SK-N-SH (cell line): Measurements from ENCODE around the gene DENND10. TPM values are rescaled to one million over a fixed set of nuclear protein-coding genes. Genes with fewer than 3 reads are reported as not detected.

Experiments used
- CTCF ChIA-PET: fragments of 300-600, 350-600 bp; formaldehyde crosslinking; extraction: SDS; loops from one replicate; lab custom pipeline; 2021; lab: Yijun Ruan, JAX
- POLR2A ChIA-PET: fragments of 350-600 bp; sonication (Branson Sonifier 250); formaldehyde crosslinking; extraction: SDS; loops from one replicate; lab custom pipeline; 2020; ENCODE audit warnings: antibody characterized with exemption, inconsistent platforms; lab: Yijun Ruan, JAX
- DNase-seq: peaks from one replicate; pipeline ENCODE4 v3.0.0; 2012
- H2AFZ ChIP-seq: fragments of 200-600 bp; sonication (generic); 2 replicates; pipeline ENCODE4 v1.8.1; 2016; ENCODE audit warnings: antibody characterized with exemption, mild to moderate bottlenecking, low read depth
- H3F3A ChIP-seq: fragments of 200-600 bp; sonication (generic); replicated peaks from 2 replicates; pipeline ENCODE3; 2016; ENCODE audit warnings: antibody characterized with exemption, mild to moderate bottlenecking; ENCODE audit not compliant: insufficient read depth
- H3K27ac ChIP-seq, 2 experiments: fragments of 200-500 bp in 1 of 2; fragments of 200-600 bp in 1 of 2; sonication (Bioruptor generic) in 1 of 2; sonication (generic), shearing (Covaris generic) in 1 of 2; 2 replicates each; pipeline versions ENCODE4 v1.5.1 to v1.6.1; 2014 to 2016; ENCODE audit warnings: low read depth in 2 of 2, inconsistent platforms in 1 of 2, low read length in 1 of 2, mild to moderate bottlenecking in 1 of 2, mixed read lengths in 1 of 2
- H3K27me3 ChIP-seq: fragments of 200-600 bp; sonication (generic), shearing (Covaris generic); 2 replicates; pipeline ENCODE4 v1.6.1; 2016; ENCODE audit warnings: mixed run types; ENCODE audit not compliant: insufficient read depth
- H3K36me3 ChIP-seq, 2 experiments: fragments of 200-500 bp in 1 of 2; fragments of 200-600 bp in 1 of 2; sonication (Bioruptor generic) in 1 of 2; sonication (generic) in 1 of 2; replicated peaks in 1 of 2; 2 replicates each; pipeline versions ENCODE3 to v1.5.1; 2014 to 2016; ENCODE audit warnings: low read length in 1 of 2, mild to moderate bottlenecking in 1 of 2; ENCODE audit not compliant: insufficient read depth in 2 of 2, control insufficient read depth in 1 of 2
- H3K4me1 ChIP-seq, 2 experiments: fragments of 200-500 bp in 1 of 2; fragments of 200-600 bp in 1 of 2; sonication (Bioruptor generic) in 1 of 2; sonication (generic), shearing (Covaris generic) in 1 of 2; 2 replicates each; pipeline versions ENCODE4 v1.5.1 to v1.6.1; 2014 to 2016; ENCODE audit warnings: low read depth in 1 of 2, low read length in 1 of 2, mixed run types in 1 of 2; ENCODE audit not compliant: insufficient read depth in 2 of 2, control insufficient read depth in 1 of 2
- H3K4me2 ChIP-seq: fragments of 200-600 bp; sonication (generic), shearing (Covaris generic); 2 replicates; pipeline ENCODE4 v1.6.1; 2017; ENCODE audit warnings: mixed run types
- H3K4me3 ChIP-seq, 2 experiments: fragments of 200-500 bp in 1 of 2; fragments of 200-600 bp in 1 of 2; sonication (Bioruptor generic) in 1 of 2; sonication (generic), shearing (Covaris generic) in 1 of 2; 2 replicates each; pipeline versions ENCODE4 v1.5.1 to v1.8.1; 2014 to 2016; ENCODE audit warnings: low read depth in 2 of 2, inconsistent platforms in 1 of 2, low read length in 1 of 2, mild to moderate bottlenecking in 1 of 2, mixed read lengths in 1 of 2, moderate library complexity in 1 of 2
- H3K79me2 ChIP-seq: fragments of 200-600 bp; sonication (generic); 2 replicates; pipeline ENCODE4 v1.8.1; 2017; ENCODE audit warnings: mild to moderate bottlenecking; ENCODE audit not compliant: insufficient read depth
- H3K9ac ChIP-seq: fragments of 200-600 bp; sonication (generic); 2 replicates; pipeline ENCODE4 v1.6.1; 2017; ENCODE audit warnings: mixed run types
- H3K9me2 ChIP-seq: fragments of 200-600 bp; sonication (generic); 2 replicates; pipeline ENCODE4 v1.6.1; 2017; ENCODE audit warnings: mixed run types
- H3K9me3 ChIP-seq: fragments of 200-600 bp; sonication (generic); 2 replicates; pipeline ENCODE4 v1.6.1; 2017; ENCODE audit warnings: mixed run types, mild to moderate bottlenecking, moderate library complexity
- H4K20me1 ChIP-seq: fragments of 200-600 bp; sonication (generic); 2 replicates; pipeline ENCODE4 v1.6.1; 2017; ENCODE audit warnings: mild to moderate bottlenecking, mixed run types; ENCODE audit not compliant: insufficient read depth
- ELF1 ChIP-seq: IDR thresholded peaks from 2 replicates; pipeline ENCODE4 v1.4.0; 2012
- EP300 ChIP-seq, 2 experiments: IDR thresholded peaks; 2 replicates each; pipeline versions ENCODE4 v1.4.0 to v1.6.1; 2012; ENCODE audit warnings: borderline replicate concordance in 1 of 2, low read depth in 1 of 2, low read length in 1 of 2
- EZH2phosphoT487 ChIP-seq: fragments of 200-600 bp; sonication (generic); IDR thresholded peaks from 2 replicates; pipeline ENCODE4 v1.6.1; 2017; ENCODE audit warnings: low read depth, mixed run types, mild to moderate bottlenecking, antibody characterized with exemption, moderate library complexity, borderline replicate concordance
- FOXJ3 ChIP-seq: sonication (generic); formaldehyde crosslinking; IDR thresholded peaks from 2 replicates; pipeline ENCODE4 v1.5.1; 2020; ENCODE audit warnings: mild to moderate bottlenecking, missing genetic modification reagents
- FOXM1 ChIP-seq: IDR thresholded peaks from 2 replicates; pipeline ENCODE4 v1.4.0; 2012; ENCODE audit warnings: low read depth, mild to moderate bottlenecking
- GABPA ChIP-seq: IDR thresholded peaks from 2 replicates; pipeline ENCODE4 v1.4.0; 2012; ENCODE audit warnings: low read depth, mild to moderate bottlenecking
- JUND ChIP-seq: IDR thresholded peaks from 2 replicates; pipeline ENCODE4 v1.4.0; 2012
- MEF2A ChIP-seq: IDR thresholded peaks from 2 replicates; pipeline ENCODE4 v1.4.0; 2012; ENCODE audit warnings: low read depth, borderline replicate concordance
- MXI1 ChIP-seq: IDR thresholded peaks from 2 replicates; pipeline ENCODE4 v1.6.1; 2012; ENCODE audit warnings: mild to moderate bottlenecking, low read depth, low read length, improper control_type of control experiment
- NFIC ChIP-seq: IDR thresholded peaks from 2 replicates; pipeline ENCODE4 v1.4.0; 2012; ENCODE audit warnings: borderline replicate concordance
- NRF1 ChIP-seq: IDR thresholded peaks from 2 replicates; pipeline ENCODE4 v1.6.1; 2012; ENCODE audit warnings: low read depth, mild to moderate bottlenecking, low read length
- POLR2AphosphoS5 ChIP-seq: IDR thresholded peaks from 2 replicates; pipeline ENCODE4 v1.6.1; 2012; ENCODE audit warnings: low read depth, low read length
- RAD21 ChIP-seq: IDR thresholded peaks from 2 replicates; pipeline ENCODE4 v1.6.1; 2012; ENCODE audit warnings: mild to moderate bottlenecking, low read length
- RCOR1 ChIP-seq: fragments of 150-350 bp; IDR thresholded peaks from 2 replicates; pipeline ENCODE4 v1.6.1; 2017; ENCODE audit warnings: antibody characterized with exemption, low read length
- RFX5 ChIP-seq: IDR thresholded peaks from 2 replicates; pipeline ENCODE4 v1.6.1; 2012; ENCODE audit warnings: mild to moderate bottlenecking, improper control_type of control experiment, low read length
- RXRA ChIP-seq: IDR thresholded peaks from 2 replicates; pipeline ENCODE4 v1.4.0; 2012; ENCODE audit warnings: low read depth, mild to moderate bottlenecking, borderline replicate concordance
- SMC3 ChIP-seq: IDR thresholded peaks from 2 replicates; pipeline ENCODE4 v1.6.1; 2012; ENCODE audit warnings: low read depth, low read length, improper control_type of control experiment
- TEAD4 ChIP-seq: IDR thresholded peaks from 2 replicates; pipeline ENCODE4 v1.4.0; 2012; ENCODE audit warnings: mild to moderate bottlenecking, borderline replicate concordance; ENCODE audit not compliant: insufficient read depth
- YY1 ChIP-seq: IDR thresholded peaks from 2 replicates; pipeline ENCODE4 v1.4.0; 2012; ENCODE audit warnings: low read depth, mild to moderate bottlenecking
- WGBS: methylation state at CpG from one replicate; pipeline ENCODE4 v1.1.6; 2017; ENCODE audit warnings: low lambda C conversion rate; 5-methylcytosine and 5-hydroxymethylcytosine counted together
- polyA plus RNA-seq, 3 experiments: library from polyadenylated mRNA; depleted of rRNA; stranded (reverse); fragments of >200 nt; gene quantifications; 2 replicates each; pipeline ENCODE4 v1.2.3, GENCODE V29; 2012
- TF ChIP-seq, protein P1 (sequence below): IDR thresholded peaks from 2 replicates; pipeline ENCODE4 v1.4.0; 2012; ENCODE audit warnings: low read depth
- TF ChIP-seq, protein P2 (sequence below): IDR thresholded peaks from 2 replicates; pipeline ENCODE4 v1.4.0; 2012; ENCODE audit warnings: low read depth, borderline replicate concordance
- TF ChIP-seq, protein P3 (sequence below): fragments of 150-350 bp; IDR thresholded peaks from 2 replicates; pipeline ENCODE4 v1.6.1; 2016; ENCODE audit warnings: mild to moderate bottlenecking, low read depth, low read length
- TF ChIP-seq, protein P4 (sequence below): IDR thresholded peaks from 2 replicates; pipeline ENCODE4 v1.4.0; 2012; ENCODE audit warnings: low read depth, borderline replicate concordance

The DENND10 gene
- polyA plus RNA-seq, 1 of the 3 experiments (the other 2 are of a cell fraction), result 48.4 TPM

DNA sequence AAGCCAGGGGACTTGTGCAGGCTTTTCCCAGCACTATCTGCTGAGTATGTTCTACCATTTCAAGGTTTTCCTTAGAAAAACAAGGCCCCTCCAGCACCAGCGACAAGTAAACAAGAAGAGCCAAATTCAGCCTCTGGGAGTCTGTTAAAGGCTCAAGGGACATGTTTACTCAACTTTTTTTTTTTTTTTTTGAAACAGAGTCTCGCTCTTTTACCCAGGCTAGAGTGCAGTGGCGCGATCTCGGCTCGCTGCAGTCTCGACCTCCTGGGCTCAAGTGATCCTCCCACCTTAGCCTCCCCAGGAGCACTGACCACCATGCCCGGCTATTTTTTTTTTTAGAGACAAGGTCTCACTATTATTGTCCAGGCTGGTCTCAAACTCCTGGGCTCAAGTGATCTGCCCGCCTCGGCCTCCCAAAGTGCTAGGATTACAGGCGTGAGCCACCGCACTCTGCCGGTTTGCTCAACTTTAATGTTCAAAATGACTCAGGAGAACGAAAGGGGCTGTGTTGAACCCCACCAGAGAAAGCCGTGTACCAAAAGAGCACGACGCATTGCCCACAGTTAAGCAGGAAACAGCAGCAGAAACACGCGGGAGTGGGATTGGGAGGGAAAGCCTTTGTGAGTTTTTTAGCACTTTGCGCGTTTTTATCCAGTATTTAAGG, 73.9 kb downstream of the DENND10 start:
- WGBS, result 18% methylated on average over 21 of the region's 21 CpGs
- POLR2A ChIA-PET, result no interaction called here
- Histone ChIP-seq H3K79me2 (peaks cover 50% of the 10 kb centered on the region), H3K4me2 (peak overlapping the region; percentile 97), H3K4me3 (peak overlapping the region; percentile 81 to 97), H3K27me3 (no peaks in the 10 kb centered on the region), H3K27ac (peak overlapping the region; percentile 82 to 98), H3F3A (no peaks in the 10 kb centered on the region), H3K9me3 (no peaks in the 10 kb centered on the region), H4K20me1 (no peaks in the 10 kb centered on the region), H3K4me1 (peaks cover 8 to 18% of the 10 kb centered on the region in 2 experiments; a peak in 3 of 4 replicates), H3K36me3 (peaks cover 20 to 27% of the 10 kb centered on the region in 2 experiments), H2AFZ (peak overlapping the region; percentile 85), H3K9ac (peak overlapping the region; percentile 92), H3K9me2 (no peaks in the 10 kb centered on the region)
- no peak for DNase-seq
- TF ChIP-seq NFIC (no peak), RCOR1 (no peak)
- CTCF ChIA-PET, result no interaction called here

DNA sequence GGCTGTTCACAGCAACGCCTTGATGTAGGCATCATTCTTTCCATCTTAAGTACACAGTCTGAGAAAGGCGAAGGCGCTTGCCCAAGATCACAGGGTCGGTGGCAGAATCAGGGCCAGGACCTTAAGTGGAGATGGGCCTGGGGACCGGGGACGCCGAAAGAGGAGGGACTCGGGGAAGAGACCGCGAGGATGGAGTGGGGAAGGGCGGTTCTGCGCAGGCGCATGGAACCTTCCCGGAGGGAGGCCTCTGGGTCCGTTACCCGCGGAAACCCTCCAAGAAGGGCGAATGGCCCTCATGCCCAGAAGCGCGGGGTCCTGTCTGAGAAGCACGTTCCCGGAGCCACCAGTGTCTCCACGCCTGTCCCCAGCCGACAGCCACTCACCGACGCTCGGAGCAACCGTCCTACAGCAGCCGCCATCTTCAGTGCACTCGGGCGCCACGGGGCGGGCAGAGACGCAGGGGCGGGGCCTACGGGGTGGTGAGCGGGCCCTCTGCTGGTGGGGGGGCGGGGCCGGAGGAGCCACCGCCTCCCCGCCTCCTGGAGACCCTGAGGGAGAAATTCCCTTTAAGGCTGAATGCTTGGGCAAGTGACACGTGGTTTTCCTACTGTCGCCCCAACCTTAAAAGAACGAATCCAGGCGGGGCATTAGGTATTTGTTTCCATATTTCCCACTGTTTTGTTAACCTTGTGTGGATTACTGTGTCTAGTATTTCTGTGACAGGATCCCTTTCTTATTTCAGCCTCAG, 74.6 kb downstream of the DENND10 start, which contains the start of gene PRDX3:
TSS of gene PRDX3 (minus strand) at position 441 of the 748 bp plus-strand sequence. CDS start at position 419, 22 bp downstream.
- Histone ChIP-seq H3K4me1 (peaks cover 8 to 18% of the 10 kb centered on the region in 2 experiments; a peak in 3 of 4 replicates), H3K4me3 (peak within 1 kb of the TSS; percentile 81 to 97), H3K9me2 (no peaks in the 10 kb centered on the region), H3K79me2 (peaks cover 49% of the 10 kb centered on the region), H3K9me3 (no peaks in the 10 kb centered on the region), H3K9ac (peak within 1 kb of the TSS; percentile 92), H4K20me1 (no peaks in the 10 kb centered on the region), H3K27me3 (no peaks in the 10 kb centered on the region), H3K4me2 (peak within 1 kb of the TSS; percentile 97), H3K27ac (peak within 1 kb of the TSS; percentile 82 to 98), H3K36me3 (peaks cover 20% of the 10 kb centered on the region in 2 experiments), H2AFZ (peak within 1 kb of the TSS; percentile 96), H3F3A (no peaks in the 10 kb centered on the region)
- DNase-seq, result peak; percentile 97
- WGBS, result 0% methylated on average over 23 of the region's 45 CpGs
- CTCF ChIA-PET, result interaction anchor here (2.8 kb wide), 1 partner anchor 21 kb away, joined by 12 read pairs; no protein-coding TSS in a partner anchor
- POLR2A ChIA-PET, result interaction anchor here (0.8 to 1.5 kb wide), 3 partner anchors 13 to 34 kb away, joined by 3 to 4 read pairs (median 3); partner anchors contain the start of gene SFXN4
- TF ChIP-seq RCOR1 (peak; percentile 26; the same call in 1 of the 2 replicates), YY1 (peak; percentile 95), EP300 (IDR thresholded peaks at IDR 0.05; ENCODE audit: borderline replicate concordance in 1 of 2, low read depth in 1 of 2, low read length in 1 of 2) (no peak), FOXJ3 (CRISPR knock-in tag) (no peak; the same call in 1 of the 2 replicates), RAD21 (no peak), JUND (no peak), MEF2A (no peak), MXI1 (peak; percentile 97), NRF1 (peak; percentile 79), ELF1 (no peak; the same call in 1 of the 2 replicates), NFIC (no peak), TEAD4 (no peak), GABPA (peak; percentile 54; the same call in 1 of the 2 replicates), EZH2phosphoT487 (no peak), SMC3 (no peak), RXRA (no peak), RFX5 (no peak), FOXM1 (no peak), POLR2AphosphoS5 (peak; percentile 99)
- TF ChIP-seq, protein P1, sequence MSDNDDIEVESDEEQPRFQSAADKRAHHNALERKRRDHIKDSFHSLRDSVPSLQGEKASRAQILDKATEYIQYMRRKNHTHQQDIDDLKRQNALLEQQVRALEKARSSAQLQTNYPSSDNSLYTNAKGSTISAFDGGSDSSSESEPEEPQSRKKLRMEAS, result peak; percentile 24; the same call in 1 of the 2 replicates
- TF ChIP-seq, protein P2, sequence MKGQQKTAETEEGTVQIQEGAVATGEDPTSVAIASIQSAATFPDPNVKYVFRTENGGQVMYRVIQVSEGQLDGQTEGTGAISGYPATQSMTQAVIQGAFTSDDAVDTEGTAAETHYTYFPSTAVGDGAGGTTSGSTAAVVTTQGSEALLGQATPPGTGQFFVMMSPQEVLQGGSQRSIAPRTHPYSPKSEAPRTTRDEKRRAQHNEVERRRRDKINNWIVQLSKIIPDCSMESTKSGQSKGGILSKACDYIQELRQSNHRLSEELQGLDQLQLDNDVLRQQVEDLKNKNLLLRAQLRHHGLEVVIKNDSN, result peak; percentile 59; the same call in 1 of the 2 replicates
- TF ChIP-seq, protein P3, sequence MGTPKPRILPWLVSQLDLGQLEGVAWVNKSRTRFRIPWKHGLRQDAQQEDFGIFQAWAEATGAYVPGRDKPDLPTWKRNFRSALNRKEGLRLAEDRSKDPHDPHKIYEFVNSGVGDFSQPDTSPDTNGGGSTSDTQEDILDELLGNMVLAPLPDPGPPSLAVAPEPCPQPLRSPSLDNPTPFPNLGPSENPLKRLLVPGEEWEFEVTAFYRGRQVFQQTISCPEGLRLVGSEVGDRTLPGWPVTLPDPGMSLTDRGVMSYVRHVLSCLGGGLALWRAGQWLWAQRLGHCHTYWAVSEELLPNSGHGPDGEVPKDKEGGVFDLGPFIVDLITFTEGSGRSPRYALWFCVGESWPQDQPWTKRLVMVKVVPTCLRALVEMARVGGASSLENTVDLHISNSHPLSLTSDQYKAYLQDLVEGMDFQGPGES, result no peak
- TF ChIP-seq, protein P4, sequence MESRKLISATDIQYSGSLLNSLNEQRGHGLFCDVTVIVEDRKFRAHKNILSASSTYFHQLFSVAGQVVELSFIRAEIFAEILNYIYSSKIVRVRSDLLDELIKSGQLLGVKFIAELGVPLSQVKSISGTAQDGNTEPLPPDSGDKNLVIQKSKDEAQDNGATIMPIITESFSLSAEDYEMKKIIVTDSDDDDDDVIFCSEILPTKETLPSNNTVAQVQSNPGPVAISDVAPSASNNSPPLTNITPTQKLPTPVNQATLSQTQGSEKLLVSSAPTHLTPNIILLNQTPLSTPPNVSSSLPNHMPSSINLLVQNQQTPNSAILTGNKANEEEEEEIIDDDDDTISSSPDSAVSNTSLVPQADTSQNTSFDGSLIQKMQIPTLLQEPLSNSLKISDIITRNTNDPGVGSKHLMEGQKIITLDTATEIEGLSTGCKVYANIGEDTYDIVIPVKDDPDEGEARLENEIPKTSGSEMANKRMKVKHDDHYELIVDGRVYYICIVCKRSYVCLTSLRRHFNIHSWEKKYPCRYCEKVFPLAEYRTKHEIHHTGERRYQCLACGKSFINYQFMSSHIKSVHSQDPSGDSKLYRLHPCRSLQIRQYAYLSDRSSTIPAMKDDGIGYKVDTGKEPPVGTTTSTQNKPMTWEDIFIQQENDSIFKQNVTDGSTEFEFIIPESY, result peak; percentile 90
